Mucosa of descending colon (tissue), 3 donors: ENCODE measurements around the gene ADAMTSL1. TPM values are rescaled to one million over a fixed set of nuclear protein-coding genes. Genes with fewer than 3 reads are reported as not detected.
A peak's percentile ranks its signal among the peaks of the same experiment; 100 is the strongest.

Source experiments
- ATAC-seq: fragments of 200-7000 bp; cut with Tn5 transposase; one replicate; pipeline ENCODE4 v1.9.1; 2020; ENCODE audit warnings: mild to moderate bottlenecking, moderate library complexity
- DNase-seq, 3 donors: peaks; one replicate each; pipeline ENCODE4 v3.0.0-alpha.2; 2020
- H3K36me3 ChIP-seq: fragments of 200-600 bp; one replicate; pipeline ENCODE4 v1.8.0; 2021; ENCODE audit warnings: low read depth, mild to moderate bottlenecking
- H3K4me1 ChIP-seq: fragments of 200-600 bp; one replicate; pipeline ENCODE4 v1.8.0; 2021; ENCODE audit warnings: low read depth, mild to moderate bottlenecking
- H3K4me3 ChIP-seq: fragments of 200-600 bp; one replicate; pipeline ENCODE4 v1.8.0; 2021; ENCODE audit warnings: mild to moderate bottlenecking
- H3K9me3 ChIP-seq: fragments of 200-600 bp; one replicate; pipeline ENCODE4 v1.8.0; 2021; ENCODE audit warnings: mild to moderate bottlenecking
- intact Hi-C, 2 donors: fragments of 100-400 bp; cut with DNase I in 1 of 2; cut with micrococcal nuclease in 1 of 2; formaldehyde crosslinking; loops; one replicate each; pipeline versions ENCODE4 v1.11.0 to v1.11.1; 2022; cut with DNase I, micrococcal nuclease
- total RNA-seq, 3 donors: library from RNA; stranded (reverse); fragmentation: NEBNext Ultra II Directional in 2 of 3; extraction: Animal tissue kit (Norgen Biotek cat#: 25700) in 2 of 3; gene quantifications; one replicate each; pipeline versions ENCODE4 v1.2.1 to v1.2.4, GENCODE V29; 2021 to 2023
- TF ChIP-seq, protein P1 (sequence below): fragments of 200-600 bp; IDR thresholded peaks from one replicate; pipeline ENCODE4 v1.8.0; 2022; ENCODE audit warnings: antibody characterized with exemption, mild to moderate bottlenecking
- donor health status: DM: no; HTN: no; CAD: no; lungs with moderate emphysema.
- donor health status: DM: no; HTN: no; CAD: no.
- donor health status: DM: no; HTN: yes; CAD: no.

ADAMTSL1 gene
- total RNA-seq, 3 donors from 2014 or later, result 10.1 to 32.1 (median 22.6) TPM

DNA sequence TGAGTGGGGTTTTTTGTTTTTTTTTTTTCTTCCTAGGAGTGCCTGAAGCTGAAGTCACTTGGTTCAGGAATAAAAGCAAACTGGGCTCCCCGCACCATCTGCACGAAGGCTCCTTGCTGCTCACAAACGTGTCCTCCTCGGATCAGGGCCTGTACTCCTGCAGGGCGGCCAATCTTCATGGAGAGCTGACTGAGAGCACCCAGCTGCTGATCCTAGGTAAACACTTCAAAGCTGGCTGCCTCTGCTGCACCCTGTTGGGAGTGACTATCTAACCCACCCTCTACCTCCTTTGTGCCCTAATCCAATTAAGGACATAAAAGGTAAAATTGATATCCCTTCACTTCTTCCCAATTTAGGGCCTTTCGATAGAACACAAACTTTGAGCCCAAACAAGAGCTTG, 352.3 kb downstream of the ADAMTSL1 start:
- TF ChIP-seq, protein P1, sequence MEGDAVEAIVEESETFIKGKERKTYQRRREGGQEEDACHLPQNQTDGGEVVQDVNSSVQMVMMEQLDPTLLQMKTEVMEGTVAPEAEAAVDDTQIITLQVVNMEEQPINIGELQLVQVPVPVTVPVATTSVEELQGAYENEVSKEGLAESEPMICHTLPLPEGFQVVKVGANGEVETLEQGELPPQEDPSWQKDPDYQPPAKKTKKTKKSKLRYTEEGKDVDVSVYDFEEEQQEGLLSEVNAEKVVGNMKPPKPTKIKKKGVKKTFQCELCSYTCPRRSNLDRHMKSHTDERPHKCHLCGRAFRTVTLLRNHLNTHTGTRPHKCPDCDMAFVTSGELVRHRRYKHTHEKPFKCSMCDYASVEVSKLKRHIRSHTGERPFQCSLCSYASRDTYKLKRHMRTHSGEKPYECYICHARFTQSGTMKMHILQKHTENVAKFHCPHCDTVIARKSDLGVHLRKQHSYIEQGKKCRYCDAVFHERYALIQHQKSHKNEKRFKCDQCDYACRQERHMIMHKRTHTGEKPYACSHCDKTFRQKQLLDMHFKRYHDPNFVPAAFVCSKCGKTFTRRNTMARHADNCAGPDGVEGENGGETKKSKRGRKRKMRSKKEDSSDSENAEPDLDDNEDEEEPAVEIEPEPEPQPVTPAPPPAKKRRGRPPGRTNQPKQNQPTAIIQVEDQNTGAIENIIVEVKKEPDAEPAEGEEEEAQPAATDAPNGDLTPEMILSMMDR, result no peak
- no peak for DNase-seq
- intact Hi-C loops, result no loop called here
- no peaks in the 10 kb centered on the region for H3K36me3 ChIP-seq
- no peak for ATAC-seq
- H3K9me3 ChIP-seq, result no peaks in the 10 kb centered on the region
- no peak overlapping the region for H3K4me3 ChIP-seq
- peaks cover 15% of the 10 kb centered on the region for H3K4me1 ChIP-seq

DNA sequence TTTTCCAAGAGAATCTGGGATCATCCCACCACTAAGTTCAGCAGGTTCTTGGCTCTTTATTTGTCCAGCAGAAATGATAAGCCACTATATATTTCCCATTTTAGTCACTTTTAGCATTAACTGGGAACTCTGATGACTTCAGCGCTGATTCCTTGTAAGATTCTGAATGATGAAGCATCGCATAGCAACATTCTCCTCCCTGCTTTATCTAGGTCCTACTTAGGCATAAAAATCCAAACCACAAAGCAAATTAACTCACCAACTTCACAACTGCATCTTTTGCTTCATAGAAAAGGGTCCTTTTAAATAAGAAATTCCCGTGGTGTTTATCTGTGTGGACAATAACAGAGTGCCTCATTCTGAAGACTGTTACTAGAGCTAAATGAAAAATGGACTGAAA, 355.1 kb downstream of the ADAMTSL1 start:
- no peak for ATAC-seq
- intact Hi-C loops, result no loop called here
- DNase-seq, result no peak
- H3K4me1 ChIP-seq, result peaks cover 5% of the 10 kb centered on the region
- H3K4me3 ChIP-seq, result no peak overlapping the region
- TF ChIP-seq, protein P1, result no peak
- H3K36me3 ChIP-seq, result no peaks in the 10 kb centered on the region
- H3K9me3 ChIP-seq, result no peaks in the 10 kb centered on the region

DNA sequence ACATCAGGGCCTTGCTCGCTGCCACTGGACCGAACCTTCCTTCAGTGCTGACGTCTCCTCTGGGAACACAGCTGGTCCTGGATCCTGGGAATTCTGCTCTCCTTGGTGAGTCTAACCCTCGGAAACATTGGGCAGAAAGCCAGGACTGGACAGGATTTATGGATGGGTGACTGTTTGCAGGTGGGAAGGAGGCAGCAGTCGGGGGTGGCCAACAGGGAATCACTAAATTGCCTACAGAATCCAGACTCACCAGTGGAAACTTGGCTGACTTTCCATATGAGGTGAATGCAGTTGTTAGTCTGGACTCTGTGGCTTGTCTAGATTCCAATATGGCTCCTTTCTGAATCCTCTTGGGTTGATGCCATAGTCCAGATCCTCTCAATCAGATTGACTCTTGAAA, 355.9 kb downstream of the ADAMTSL1 start:
- no peak overlapping the region for H3K4me3 ChIP-seq
- no peak for DNase-seq
- TF ChIP-seq, protein P1, result no peak
- H3K9me3 ChIP-seq, result no peaks in the 10 kb centered on the region
- ATAC-seq, result peak; percentile 46
- no peaks in the 10 kb centered on the region for H3K36me3 ChIP-seq
- intact Hi-C loops, result no loop called here
- H3K4me1 ChIP-seq, result peaks cover 3% of the 10 kb centered on the region

DNA sequence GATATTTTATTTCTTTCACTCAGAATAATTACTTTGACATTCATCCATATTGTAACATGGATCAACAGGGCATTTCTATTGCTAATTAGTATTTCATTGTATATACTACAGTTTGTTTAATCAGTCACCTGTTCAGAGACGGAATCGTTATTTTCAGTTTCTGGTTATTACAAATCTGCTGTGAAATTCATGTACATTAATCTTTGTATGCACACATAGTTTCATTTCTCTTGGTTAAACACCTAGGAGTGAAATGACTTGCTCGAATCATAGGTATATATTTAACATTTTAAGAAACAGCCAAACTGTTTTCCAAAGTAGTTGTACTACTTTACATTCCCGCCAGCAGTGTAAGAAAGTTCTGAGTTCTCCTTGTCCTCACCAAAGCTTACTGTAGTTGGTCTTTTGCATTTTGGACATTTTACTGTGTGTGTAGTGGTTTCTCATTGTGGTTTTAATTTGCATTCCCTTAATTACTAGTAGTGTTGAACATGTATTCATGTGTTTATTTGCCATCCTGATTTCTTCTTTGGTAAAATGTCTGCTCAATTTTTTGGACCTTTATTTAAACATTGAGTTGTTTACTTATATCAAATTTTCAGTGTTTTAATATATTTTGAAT, 360.9 kb downstream of the ADAMTSL1 start:
- no peak overlapping the region for H3K4me3 ChIP-seq
- no peaks in the 10 kb centered on the region for H3K9me3 ChIP-seq
- no peaks in the 10 kb centered on the region for H3K4me1 ChIP-seq
- H3K36me3 ChIP-seq, result no peaks in the 10 kb centered on the region
- no peak for DNase-seq
- TF ChIP-seq, protein P1, result no peak
- ATAC-seq, result no peak
- intact Hi-C loops, result no loop called here

DNA sequence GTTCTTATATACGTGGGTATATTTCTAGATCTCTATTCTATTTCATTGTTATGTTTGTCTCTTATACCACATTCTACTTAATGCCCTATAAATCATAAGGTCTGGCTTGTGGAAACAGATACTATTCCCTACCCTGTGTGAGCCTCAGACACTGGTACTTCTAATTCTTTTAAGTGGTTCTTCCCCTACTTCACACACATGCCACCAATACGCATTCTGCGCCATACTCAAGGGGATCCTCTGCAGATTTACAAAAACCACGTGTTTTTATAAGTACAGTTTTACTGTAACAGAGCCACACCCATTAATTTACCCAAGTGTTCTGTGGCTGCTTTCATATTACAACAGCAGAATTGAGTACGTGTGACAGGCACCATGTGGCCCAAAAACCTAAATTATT, 363.4 kb downstream of the ADAMTSL1 start:
- Histone ChIP-seq H3K4me3 (no peak overlapping the region), H3K36me3 (no peaks in the 10 kb centered on the region), H3K4me1 (no peaks in the 10 kb centered on the region), H3K9me3 (no peaks in the 10 kb centered on the region)
- no peak for DNase-seq
- intact Hi-C loops, result no loop called here
- TF ChIP-seq, protein P1, result no peak
- no peak for ATAC-seq
